ENCODE data around the gene MYOZ2.
"Not testable (repeated sequence)": the region's sequence is repeated elsewhere in the genome, so short reads cannot be mapped to it uniquely, and the experiment has no call there.

Gene MYOZ2

GRCh38 chr4:119139822-119140252 lies 4.2 kb downstream of the MYOZ2 start:
- DNase-seq, result no peak
- TF ChIP-seq GATA1 (IDR thresholded peaks at IDR 0.05; ENCODE audit: low read depth, low read length), result no peak
- no peak for TF ChIP-seq POLR2A (IDR thresholded peaks at IDR 0.05; ENCODE audit: low read length)

GRCh38 chr4:119141283-119141682 lies 5.7 kb downstream of the MYOZ2 start:
- DNase-seq, result not testable (repeated sequence)

GRCh38 chr4:119142833-119143232 lies 7.2 kb downstream of the MYOZ2 start:
- no peak for DNase-seq
- TF ChIP-seq GATA1 (IDR thresholded peaks at IDR 0.05; ENCODE audit: low read depth, low read length) (no peak), POLR2A (IDR thresholded peaks at IDR 0.05; ENCODE audit: low read length) (no peak)

GRCh38 chr4:119143341-119143740 lies 7.7 kb downstream of the MYOZ2 start:
- DNase-seq, result not testable (repeated sequence)

- DNase-seq, result no peak
- TF ChIP-seq GATA1 (IDR thresholded peaks at IDR 0.05; ENCODE audit: low read depth, low read length) (no peak), POLR2A (IDR thresholded peaks at IDR 0.05; ENCODE audit: low read length) (no peak)
Observed at GRCh38 chr4:119149110-119149509, 13.5 kb downstream of the MYOZ2 start.

GRCh38 chr4:119151161-119151560 lies 15.5 kb downstream of the MYOZ2 start:
- DNase-seq, result no peak

GRCh38 chr4:119152741-119153140 lies 17.1 kb downstream of the MYOZ2 start:
- no peak for DNase-seq
- no peak for TF ChIP-seq POLR2A (IDR thresholded peaks at IDR 0.05; ENCODE audit: low read length)
- no peak for TF ChIP-seq GATA1 (IDR thresholded peaks at IDR 0.05; ENCODE audit: low read depth, low read length)

More at GRCh38 chr4:119151161-119151560, 15.5 kb downstream of the MYOZ2 start:
- no peak for TF ChIP-seq GATA1 (IDR thresholded peaks at IDR 0.05; ENCODE audit: low read depth, low read length)
- no peak for TF ChIP-seq POLR2A (IDR thresholded peaks at IDR 0.05; ENCODE audit: low read length)

- DNase-seq, result no peak
- TF ChIP-seq GATA1 (IDR thresholded peaks at IDR 0.05; ENCODE audit: low read depth, low read length) (no peak), POLR2A (IDR thresholded peaks at IDR 0.05; ENCODE audit: low read length) (no peak)
Observed at GRCh38 chr4:119162174-119162573, 26.5 kb downstream of the MYOZ2 start.

GRCh38 chr4:119165767-119166166 lies 30.1 kb downstream of the MYOZ2 start:
- no peak for DNase-seq
- TF ChIP-seq GATA1 (IDR thresholded peaks at IDR 0.05; ENCODE audit: low read depth, low read length), result no peak
- no peak for TF ChIP-seq POLR2A (IDR thresholded peaks at IDR 0.05; ENCODE audit: low read length)

GRCh38 chr4:119170195-119170594 lies 34.6 kb downstream of the MYOZ2 start:
- TF ChIP-seq POLR2A (IDR thresholded peaks at IDR 0.05; ENCODE audit: low read length), result no peak
- no peak for DNase-seq

GRCh38 chr4:119172223-119172622 lies 36.6 kb downstream of the MYOZ2 start:
- no peak for TF ChIP-seq POLR2A (IDR thresholded peaks at IDR 0.05; ENCODE audit: low read length)
- DNase-seq, result no peak

- not testable (repeated sequence) for DNase-seq
Observed at GRCh38 chr4:119173729-119174361, 38.2 kb downstream of the MYOZ2 start.

- no peak for DNase-seq
Observed at GRCh38 chr4:119179011-119179410, 43.4 kb downstream of the MYOZ2 start.

GRCh38 chr4:119184128-119184527 lies 48.5 kb downstream of the MYOZ2 start:
- no peak for DNase-seq
- no peak for TF ChIP-seq POLR2A (IDR thresholded peaks at IDR 0.05; ENCODE audit: low read length)
- TF ChIP-seq GATA1 (IDR thresholded peaks at IDR 0.05; ENCODE audit: low read depth, low read length), result no peak

More at GRCh38 chr4:119179011-119179410, 43.4 kb downstream of the MYOZ2 start:
- TF ChIP-seq GATA1 (IDR thresholded peaks at IDR 0.05; ENCODE audit: low read depth, low read length) (no peak), POLR2A (IDR thresholded peaks at IDR 0.05; ENCODE audit: low read length) (no peak)

- no peak for DNase-seq
- no peak for TF ChIP-seq POLR2A (IDR thresholded peaks at IDR 0.05; ENCODE audit: low read length)
- TF ChIP-seq GATA1 (IDR thresholded peaks at IDR 0.05; ENCODE audit: low read depth, low read length), result no peak
Observed at GRCh38 chr4:119189638-119190037, 54.0 kb downstream of the MYOZ2 start.

GRCh38 chr4:119190354-119190753 lies 54.7 kb downstream of the MYOZ2 start:
- DNase-seq, result no peak
- no peak for TF ChIP-seq POLR2A (IDR thresholded peaks at IDR 0.05; ENCODE audit: low read length)
- TF ChIP-seq GATA1 (IDR thresholded peaks at IDR 0.05; ENCODE audit: low read depth, low read length), result no peak

All from erythroblast (primary cell).